B cell (primary cell): ENCODE data around the gene EIF4G1. TPM values are rescaled to one million over a fixed set of nuclear protein-coding genes. Genes with fewer than 3 reads are reported as not detected.

Experiments
- ATAC-seq: fragments of 200-7000 bp; cut with Tn5 transposase; one replicate; pipeline ENCODE4 v1.10.0; 2021; ENCODE audit warnings: low read depth, mild to moderate bottlenecking, moderate number of reproducible peaks, moderate library complexity
- CTCF ChIA-PET: fragments of 350-600 bp; sonication (Branson Sonifier 250); formaldehyde crosslinking; loops from one replicate; lab custom pipeline; 2021; ENCODE audit warnings: antibody characterized with exemption, inconsistent platforms; lab: Charles Lee
- POLR2A ChIA-PET: fragments of 350-600 bp; sonication (Branson Sonifier 250); formaldehyde crosslinking; loops from one replicate; lab custom pipeline; 2021; ENCODE audit warnings: antibody characterized with exemption; lab: Charles Lee
- DNase-seq: peaks from one replicate; pipeline ENCODE4 v3.0.0; 2013
- H2AFZ ChIP-seq: 2 replicates; pipeline ENCODE4 v1.6.1; 2012; ENCODE audit warnings: mild to moderate bottlenecking, low read depth, low read length; ENCODE audit not compliant: insufficient read depth, poor library complexity, severe bottlenecking
- H3K27ac ChIP-seq, 2 donors: 1 replicate in 1 of 2; 2 replicates in 1 of 2; pipeline ENCODE4 v1.5.1; 2012 to 2013; ENCODE audit warnings: low read length in 2 of 2, mild to moderate bottlenecking in 2 of 2, moderate library complexity in 1 of 2
- H3K27me3 ChIP-seq, 4 experiments: fragments of 200-600 bp in 1 of 4; sonication (generic) in 1 of 4; replicated peaks in 1 of 4; 1 replicate in 2 of 4; 2 replicates in 2 of 4; pipeline versions ENCODE4 v1.6.1 to v1.7.0; 2013 to 2016; ENCODE audit warnings: low read length in 3 of 4, mild to moderate bottlenecking in 2 of 4, mixed read lengths in 1 of 4, moderate library complexity in 1 of 4; ENCODE audit not compliant: insufficient read depth in 4 of 4, control insufficient read depth in 3 of 4; ENCODE audit errors: control extremely low read depth in 1 of 4
- H3K36me3 ChIP-seq, 2 experiments: replicated peaks in 1 of 2; 1 replicate in 1 of 2; 2 replicates in 1 of 2; pipeline versions ENCODE4 v1.6.1 to v1.7.1; 2013; ENCODE audit warnings: low read length in 1 of 2; ENCODE audit not compliant: insufficient read depth in 2 of 2, control insufficient read depth in 1 of 2; ENCODE audit errors: control extremely low read depth in 1 of 2, extremely low read depth in 1 of 2
- H3K4me1 ChIP-seq, 2 donors: fragments of 200-600 bp in 1 of 2; sonication (generic) in 1 of 2; 1 replicate in 1 of 2; 2 replicates in 1 of 2; pipeline versions ENCODE4 v1.5.1 to v1.6.1; 2013 to 2017; ENCODE audit warnings: low read length in 2 of 2; ENCODE audit not compliant: control insufficient read depth in 2 of 2, insufficient read depth in 2 of 2
- H3K4me2 ChIP-seq: replicated peaks from 2 replicates; pipeline ENCODE3; 2012; ENCODE audit warnings: mild to moderate bottlenecking, low read depth, low read length; ENCODE audit not compliant: poor library complexity, severe bottlenecking
- H3K4me3 ChIP-seq, 5 experiments: fragments of 200-600 bp in 1 of 5; sonication (generic) in 1 of 5; 1 replicate in 3 of 5; 2 replicates in 2 of 5; pipeline versions ENCODE4 v1.5.1 to v1.7.0; 2011 to 2016; ENCODE audit warnings: low read length in 4 of 5, mild to moderate bottlenecking in 4 of 5, low read depth in 2 of 5, control low read depth in 1 of 5, moderate library complexity in 1 of 5; ENCODE audit not compliant: insufficient read depth in 1 of 5; ENCODE audit errors: control extremely low read depth in 1 of 5, extremely low read depth in 1 of 5
- H3K79me2 ChIP-seq: fragments of 200-600 bp; sonication (generic); one replicate; pipeline ENCODE4 v1.6.0; 2016; ENCODE audit warnings: low read length; ENCODE audit not compliant: control insufficient read depth, insufficient read depth
- H3K9ac ChIP-seq: fragments of 200-600 bp; sonication (generic); 2 replicates; pipeline ENCODE4 v1.6.1; 2017; ENCODE audit warnings: mild to moderate bottlenecking, low read length, moderate library complexity
- H3K9me3 ChIP-seq, 3 donors: one replicate each; pipeline versions ENCODE4 v1.6.1 to v1.7.1; 2013; ENCODE audit warnings: low read length in 2 of 3; ENCODE audit not compliant: control insufficient read depth in 2 of 3, insufficient read depth in 1 of 3; ENCODE audit errors: control extremely low read depth in 1 of 3
- H4K20me1 ChIP-seq: 2 replicates; pipeline ENCODE4 v1.6.0; 2012; ENCODE audit warnings: mild to moderate bottlenecking, low read length; ENCODE audit not compliant: insufficient read depth, control insufficient read depth, poor library complexity, severe bottlenecking
- H3K27ac Mint-ChIP-seq: one replicate; pipeline ENCODE4 v1.8.0; 2021; ENCODE audit warnings: mixed read lengths
- H3K27me3 Mint-ChIP-seq: one replicate; pipeline ENCODE4 v1.8.0; 2021; ENCODE audit warnings: mixed read lengths
- H3K4me1 Mint-ChIP-seq: one replicate; pipeline ENCODE4 v1.8.0; 2021; ENCODE audit warnings: mixed read lengths
- H3K4me3 Mint-ChIP-seq: one replicate; pipeline ENCODE4 v1.8.0; 2021; ENCODE audit warnings: mixed read lengths
- H3K9me3 Mint-ChIP-seq: one replicate; pipeline ENCODE4 v1.8.0; 2022; ENCODE audit warnings: mixed read lengths; ENCODE audit not compliant: insufficient read depth
- EZH2 ChIP-seq: IDR thresholded peaks from 2 replicates; pipeline ENCODE4 v1.6.1; 2012; ENCODE audit warnings: borderline replicate concordance, low read depth, mild to moderate bottlenecking, moderate library complexity, low read length; ENCODE audit not compliant: insufficient read depth, poor library complexity, severe bottlenecking
- WGBS: methylation state at CpG from one replicate; pipeline ENCODE4 v1.1.5; 2013; ENCODE audit warnings: missing lambda C conversion rate; ENCODE audit not compliant: insufficient coverage; 5-methylcytosine and 5-hydroxymethylcytosine counted together
- intact Hi-C: fragments of 100-400 bp; cut with micrococcal nuclease; formaldehyde crosslinking; loops from one replicate; pipeline ENCODE4 v1.10.0; 2022
- polyA plus RNA-seq: library from polyadenylated mRNA; depleted of rRNA; stranded (reverse); fragments of >200 nt; gene quantifications from 2 replicates; pipeline ENCODE4 v1.2.3, GENCODE V29; 2012
- total RNA-seq, 2 donors: library from RNA; stranded (reverse); fragments of 120-200 nt in 1 of 2; gene quantifications; 1 replicate in 1 of 2; 2 replicates in 1 of 2; pipeline versions ENCODE4 v1.2.3 to v1.2.4, GENCODE V29; 2013 to 2022
- TF ChIP-seq, protein P1 (sequence below): fragments of 200-600 bp; IDR thresholded peaks from one replicate; pipeline ENCODE4 v1.8.0; 2022; ENCODE audit warnings: antibody characterized with exemption, mild to moderate bottlenecking

EIF4G1 gene
- total and polyA plus RNA-seq, 2 donors (not counting 1 experiment from before 2014, with no cell fraction given): 65.8 to 160 TPM

DNA sequence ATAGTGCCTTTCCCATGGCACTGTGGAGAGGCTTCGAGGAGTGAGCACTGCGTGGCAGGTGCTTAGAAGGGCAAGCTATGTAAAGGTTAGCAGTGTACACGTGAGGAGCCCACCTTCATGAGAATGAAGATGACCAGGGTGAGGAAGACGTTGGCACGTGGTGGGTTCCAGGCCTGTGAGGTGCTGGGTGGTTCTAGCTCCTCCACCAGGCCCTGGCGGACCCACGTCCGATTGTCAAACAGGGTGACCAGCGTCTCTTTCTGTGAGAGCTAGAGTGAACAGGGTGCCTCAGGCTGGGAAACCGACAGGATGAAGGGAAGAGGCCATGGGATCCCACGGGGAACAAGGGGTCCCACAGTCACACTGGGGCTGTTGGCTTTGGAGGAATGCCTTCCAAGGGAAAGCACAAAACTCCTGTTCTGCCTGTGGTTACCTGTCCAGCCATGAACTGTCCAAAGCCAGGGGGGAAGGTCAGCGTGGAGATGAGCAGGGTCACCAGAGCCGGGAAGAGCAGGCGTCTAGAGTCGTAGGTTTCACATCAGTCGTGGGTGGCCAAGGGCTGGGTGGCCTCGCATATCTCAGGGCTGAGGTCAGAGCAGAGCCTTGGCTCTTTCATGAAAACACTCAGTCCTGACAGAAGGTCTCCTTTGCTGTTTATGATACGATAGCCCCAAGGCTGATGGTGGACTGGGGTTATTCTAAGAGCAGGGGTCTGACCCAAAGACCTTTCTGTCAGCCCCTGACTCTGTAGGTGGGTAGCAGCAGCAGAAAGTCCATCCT lies 41.0 kb downstream of the EIF4G1 start:
- Mint-ChIP-seq H3K9me3 (no peaks in the 10 kb centered on the region), H3K4me3 (no peak overlapping the region), H3K4me1 (no peaks in the 10 kb centered on the region), H3K27me3 (no peaks in the 10 kb centered on the region), H3K27ac (no peak overlapping the region)
- POLR2A ChIA-PET: no interaction called here
- H3K4me1 ChIP-seq: peaks cover 0 to 8% of the 10 kb centered on the region in 2 donors
- ATAC-seq: no peak
- H3K9me3 ChIP-seq: no peaks in the 10 kb centered on the region
- DNase-seq: no peak
- H2AFZ ChIP-seq: no peak overlapping the region
- no peaks in the 10 kb centered on the region for H4K20me1 ChIP-seq
- CTCF ChIA-PET: interaction anchor here (2.0 to 5.2 kb wide), 3 partner anchors 16 to 185 kb away, joined by 10 to 76 read pairs (median 20); no protein-coding TSS in a partner anchor
- no peak for TF ChIP-seq EZH2
- TF ChIP-seq, protein P1, sequence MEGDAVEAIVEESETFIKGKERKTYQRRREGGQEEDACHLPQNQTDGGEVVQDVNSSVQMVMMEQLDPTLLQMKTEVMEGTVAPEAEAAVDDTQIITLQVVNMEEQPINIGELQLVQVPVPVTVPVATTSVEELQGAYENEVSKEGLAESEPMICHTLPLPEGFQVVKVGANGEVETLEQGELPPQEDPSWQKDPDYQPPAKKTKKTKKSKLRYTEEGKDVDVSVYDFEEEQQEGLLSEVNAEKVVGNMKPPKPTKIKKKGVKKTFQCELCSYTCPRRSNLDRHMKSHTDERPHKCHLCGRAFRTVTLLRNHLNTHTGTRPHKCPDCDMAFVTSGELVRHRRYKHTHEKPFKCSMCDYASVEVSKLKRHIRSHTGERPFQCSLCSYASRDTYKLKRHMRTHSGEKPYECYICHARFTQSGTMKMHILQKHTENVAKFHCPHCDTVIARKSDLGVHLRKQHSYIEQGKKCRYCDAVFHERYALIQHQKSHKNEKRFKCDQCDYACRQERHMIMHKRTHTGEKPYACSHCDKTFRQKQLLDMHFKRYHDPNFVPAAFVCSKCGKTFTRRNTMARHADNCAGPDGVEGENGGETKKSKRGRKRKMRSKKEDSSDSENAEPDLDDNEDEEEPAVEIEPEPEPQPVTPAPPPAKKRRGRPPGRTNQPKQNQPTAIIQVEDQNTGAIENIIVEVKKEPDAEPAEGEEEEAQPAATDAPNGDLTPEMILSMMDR: no peak
- H3K9ac ChIP-seq: no peak overlapping the region
- intact Hi-C loops: no loop called here
- 96% methylated on average over 16 of the region's 18 CpGs for WGBS
- H3K79me2 ChIP-seq: no peaks in the 10 kb centered on the region
- no peak overlapping the region for H3K4me3 ChIP-seq
- no peak overlapping the region for H3K27ac ChIP-seq
- no peaks in the 10 kb centered on the region for H3K27me3 ChIP-seq
- H3K36me3 ChIP-seq: no peaks in the 10 kb centered on the region
- no peak overlapping the region for H3K4me2 ChIP-seq
